ENCODE measurements around the gene TCAIM.

TCAIM gene

DNA sequence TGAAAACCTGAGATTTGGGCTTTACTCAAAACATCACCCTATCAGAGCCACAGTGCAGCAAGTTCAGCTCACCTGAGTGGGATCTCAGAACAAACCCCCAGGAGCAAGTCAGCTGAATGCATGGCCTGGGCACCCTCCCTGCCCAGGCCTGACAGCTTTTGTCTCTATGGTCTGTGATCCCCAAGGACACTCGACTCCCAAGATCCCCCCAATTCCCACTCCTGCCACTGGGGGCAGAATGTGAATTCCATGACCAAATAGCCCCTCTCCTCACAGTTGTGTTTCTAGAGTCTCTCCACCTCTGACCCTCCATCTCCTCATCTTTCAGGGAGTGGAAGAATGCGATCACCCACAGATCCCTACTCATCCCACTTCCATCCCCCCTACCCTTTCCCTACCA is 80.0 kb downstream of the TCAIM start:
- Histone ChIP-seq H3K9me3 (ENCODE audit: control insufficient read depth, low read depth, low read length) (no peaks in the 10 kb centered on the region), H3K9ac (ENCODE audit: low read length) (no peak overlapping the region), H3K36me3 (ENCODE audit: control insufficient read depth, low read depth, low read length) (no peaks in the 10 kb centered on the region), H3K4me1 (ENCODE audit: control insufficient read depth, low read depth, low read length) (no peaks in the 10 kb centered on the region), H3K27ac (ENCODE audit: low read length) (no peak overlapping the region), H3K4me3 (ENCODE audit: low read length) (no peak overlapping the region), H3K27me3 (ENCODE audit: control insufficient read depth, insufficient read depth, low read length) (no peaks in the 10 kb centered on the region)

DNA sequence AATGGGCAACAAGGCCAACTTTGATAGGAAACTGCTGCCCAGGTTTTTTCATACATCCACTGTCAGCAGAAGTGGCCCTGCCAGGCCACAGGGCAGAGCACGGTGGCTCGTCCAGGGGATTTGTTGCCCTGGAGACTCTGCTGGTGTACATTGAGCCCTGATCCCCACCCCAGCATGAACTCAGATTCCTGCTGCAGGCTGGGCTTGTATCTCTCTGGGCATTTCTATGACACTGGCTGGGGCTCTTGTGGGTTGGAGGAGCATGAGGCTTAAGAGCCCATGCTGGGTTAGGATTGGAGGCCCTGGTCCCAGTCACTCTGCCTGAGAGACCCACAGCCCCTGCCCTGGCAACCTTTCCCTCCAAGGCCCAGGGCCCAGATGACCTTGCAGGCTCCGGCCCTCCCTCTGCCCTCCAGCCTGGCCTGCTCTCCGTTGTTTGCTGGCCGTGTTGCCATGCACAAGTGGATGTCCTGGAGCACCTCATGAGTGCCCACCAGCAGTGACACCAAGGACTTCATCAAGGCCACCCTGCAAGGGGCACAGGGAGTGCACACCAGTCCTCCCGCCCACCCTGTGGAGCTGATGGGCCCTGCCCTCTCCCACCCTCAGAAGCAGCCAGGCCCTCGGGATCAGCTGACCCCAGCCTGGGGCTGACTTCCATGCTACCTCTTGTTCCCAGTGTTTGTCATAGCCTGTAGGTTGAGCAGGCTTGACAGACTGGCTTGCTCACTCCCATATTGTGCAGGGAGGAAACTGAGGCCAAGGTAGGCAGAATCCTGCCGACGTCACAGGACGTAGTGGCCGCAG is 80.8 kb downstream of the TCAIM start:
- no peaks in the 10 kb centered on the region for H3K36me3 ChIP-seq (ENCODE audit: control insufficient read depth, low read depth, low read length)
- no peak overlapping the region for H3K27ac ChIP-seq (ENCODE audit: low read length)
- H3K4me1 ChIP-seq (ENCODE audit: control insufficient read depth, low read depth, low read length), result no peaks in the 10 kb centered on the region
- no peak overlapping the region for H3K4me3 ChIP-seq (ENCODE audit: low read length)
- H3K9ac ChIP-seq (ENCODE audit: low read length), result no peak overlapping the region
- H3K27me3 ChIP-seq (ENCODE audit: control insufficient read depth, insufficient read depth, low read length), result no peaks in the 10 kb centered on the region
- H3K9me3 ChIP-seq (ENCODE audit: control insufficient read depth, low read depth, low read length), result no peaks in the 10 kb centered on the region

- Histone ChIP-seq H3K4me3 (ENCODE audit: low read length) (no peak overlapping the region), H3K4me1 (ENCODE audit: control insufficient read depth, low read depth, low read length) (no peaks in the 10 kb centered on the region), H3K27me3 (ENCODE audit: control insufficient read depth, insufficient read depth, low read length) (no peaks in the 10 kb centered on the region), H3K27ac (ENCODE audit: low read length) (no peak overlapping the region), H3K9ac (ENCODE audit: low read length) (no peak overlapping the region), H3K36me3 (ENCODE audit: control insufficient read depth, low read depth, low read length) (no peaks in the 10 kb centered on the region), H3K9me3 (ENCODE audit: control insufficient read depth, low read depth, low read length) (no peaks in the 10 kb centered on the region)
Measured at GRCh38 chr3:44419923-44420650, 81.5 kb downstream of the TCAIM start.

DNA sequence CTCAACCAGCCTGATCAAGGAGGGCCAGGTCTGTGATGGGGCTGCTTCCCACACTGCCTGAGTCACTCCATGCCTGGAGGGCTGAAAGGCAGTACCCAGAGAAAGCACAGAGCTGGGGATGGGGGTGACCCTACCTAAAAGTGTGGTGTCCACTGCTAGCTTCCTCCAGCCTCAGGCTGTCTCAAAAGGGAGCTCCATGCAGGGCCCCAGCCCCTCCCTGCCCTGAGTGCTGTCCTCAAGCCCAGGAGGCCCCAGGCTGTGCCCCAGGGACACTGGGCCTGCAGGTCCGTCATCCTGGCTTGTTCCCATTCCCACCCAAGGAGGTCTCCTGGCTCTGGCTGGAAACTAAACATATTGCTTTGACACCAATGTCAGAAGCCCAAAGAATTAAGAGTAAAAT is 82.1 kb downstream of the TCAIM start:
- Histone ChIP-seq H3K9ac (ENCODE audit: low read length) (no peak overlapping the region), H3K27me3 (ENCODE audit: control insufficient read depth, insufficient read depth, low read length) (no peaks in the 10 kb centered on the region), H3K27ac (ENCODE audit: low read length) (no peak overlapping the region), H3K36me3 (ENCODE audit: control insufficient read depth, low read depth, low read length) (no peaks in the 10 kb centered on the region), H3K9me3 (ENCODE audit: control insufficient read depth, low read depth, low read length) (no peaks in the 10 kb centered on the region), H3K4me1 (ENCODE audit: control insufficient read depth, low read depth, low read length) (no peaks in the 10 kb centered on the region), H3K4me3 (ENCODE audit: low read length) (no peak overlapping the region)

- H3K4me3 ChIP-seq (ENCODE audit: low read length), result no peak overlapping the region
- H3K36me3 ChIP-seq (ENCODE audit: control insufficient read depth, low read depth, low read length), result no peaks in the 10 kb centered on the region
- H3K4me1 ChIP-seq (ENCODE audit: control insufficient read depth, low read depth, low read length), result no peaks in the 10 kb centered on the region
- no peaks in the 10 kb centered on the region for H3K9me3 ChIP-seq (ENCODE audit: control insufficient read depth, low read depth, low read length)
- no peaks in the 10 kb centered on the region for H3K27me3 ChIP-seq (ENCODE audit: control insufficient read depth, insufficient read depth, low read length)
- H3K9ac ChIP-seq (ENCODE audit: low read length), result no peak overlapping the region
- no peak overlapping the region for H3K27ac ChIP-seq (ENCODE audit: low read length)
Measured at GRCh38 chr3:44421280-44421679, 82.7 kb downstream of the TCAIM start.

DNA sequence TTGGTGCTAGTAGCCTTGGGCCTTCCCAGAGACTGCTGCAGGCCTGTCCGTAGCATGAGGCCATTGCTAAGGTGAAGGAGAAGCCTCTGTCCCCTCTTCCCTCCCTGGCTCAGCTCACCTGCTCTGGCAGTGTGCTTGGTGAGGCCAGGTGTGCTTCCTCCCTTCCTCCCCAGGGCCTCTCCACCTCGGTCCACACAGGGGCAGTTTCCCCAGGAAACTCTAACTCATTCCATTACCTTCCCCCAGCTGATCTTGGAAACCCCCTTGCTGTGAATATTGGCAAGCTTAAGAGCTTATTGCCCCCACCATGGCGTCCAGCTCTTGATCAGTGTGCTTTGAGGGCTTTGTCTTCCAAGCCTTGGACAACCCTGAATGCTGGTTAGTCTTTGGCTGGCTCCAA is 86.2 kb downstream of the TCAIM start:
- Histone ChIP-seq H3K36me3 (ENCODE audit: control insufficient read depth, low read depth, low read length) (no peaks in the 10 kb centered on the region), H3K9ac (ENCODE audit: low read length) (no peak overlapping the region), H3K4me1 (ENCODE audit: control insufficient read depth, low read depth, low read length) (no peaks in the 10 kb centered on the region), H3K27me3 (ENCODE audit: control insufficient read depth, insufficient read depth, low read length) (no peaks in the 10 kb centered on the region), H3K27ac (ENCODE audit: low read length) (no peak overlapping the region), H3K9me3 (ENCODE audit: control insufficient read depth, low read depth, low read length) (no peaks in the 10 kb centered on the region), H3K4me3 (ENCODE audit: low read length) (no peak overlapping the region)

DNA sequence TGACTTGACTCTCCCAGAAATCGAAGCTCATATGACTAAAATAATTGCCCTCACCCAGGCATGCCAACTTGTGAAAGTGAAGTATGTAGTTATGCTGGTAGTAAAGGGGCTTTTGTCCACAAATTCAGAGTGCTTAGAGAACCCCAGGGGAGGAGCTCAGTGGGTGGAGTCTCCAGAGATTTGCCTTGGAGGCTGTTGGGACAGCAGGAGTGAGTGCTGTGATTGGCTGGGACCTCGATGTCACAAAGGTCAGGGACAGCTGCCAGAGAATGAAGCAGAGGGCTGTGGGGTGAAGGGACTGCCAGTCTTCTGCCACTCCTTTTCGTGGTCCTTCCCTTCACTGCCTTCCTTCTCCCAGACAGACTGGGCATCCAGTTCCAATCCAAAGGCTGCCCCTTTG is 89.1 kb downstream of the TCAIM start:
- Histone ChIP-seq H3K4me3 (ENCODE audit: low read length) (no peak overlapping the region), H3K27me3 (ENCODE audit: control insufficient read depth, insufficient read depth, low read length) (no peaks in the 10 kb centered on the region), H3K36me3 (ENCODE audit: control insufficient read depth, low read depth, low read length) (no peaks in the 10 kb centered on the region), H3K27ac (ENCODE audit: low read length) (no peak overlapping the region), H3K9me3 (ENCODE audit: control insufficient read depth, low read depth, low read length) (no peaks in the 10 kb centered on the region), H3K9ac (ENCODE audit: low read length) (no peak overlapping the region), H3K4me1 (ENCODE audit: control insufficient read depth, low read depth, low read length) (no peaks in the 10 kb centered on the region)

- Histone ChIP-seq H3K9ac (ENCODE audit: low read length) (no peak overlapping the region), H3K4me3 (ENCODE audit: low read length) (no peak overlapping the region), H3K36me3 (ENCODE audit: control insufficient read depth, low read depth, low read length) (no peaks in the 10 kb centered on the region), H3K4me1 (ENCODE audit: control insufficient read depth, low read depth, low read length) (no peaks in the 10 kb centered on the region), H3K27me3 (ENCODE audit: control insufficient read depth, insufficient read depth, low read length) (no peaks in the 10 kb centered on the region), H3K27ac (ENCODE audit: low read length) (no peak overlapping the region), H3K9me3 (ENCODE audit: control insufficient read depth, low read depth, low read length) (no peaks in the 10 kb centered on the region)
Measured at GRCh38 chr3:44428910-44429309, 90.3 kb downstream of the TCAIM start.

DNA sequence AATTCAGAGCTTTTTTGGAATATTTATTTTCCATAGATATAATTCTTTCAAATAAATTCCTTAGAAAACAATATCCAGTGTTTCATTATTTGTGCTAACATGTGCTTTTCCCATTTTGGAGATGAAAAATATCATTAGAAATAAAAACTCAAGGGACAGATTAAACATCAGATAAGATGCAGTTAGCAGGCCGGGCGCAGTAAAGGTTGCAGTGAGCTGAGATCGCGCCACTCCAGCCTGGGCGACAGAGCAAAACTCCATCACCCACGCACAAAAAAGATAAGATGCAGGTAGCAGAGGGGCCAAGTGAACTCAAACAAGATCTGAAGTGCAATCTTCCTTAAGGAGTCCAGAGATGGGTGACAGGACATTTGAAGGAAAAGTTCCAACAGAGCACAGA is 90.9 kb downstream of the TCAIM start:
- Histone ChIP-seq H3K4me3 (ENCODE audit: low read length) (no peak overlapping the region), H3K4me1 (ENCODE audit: control insufficient read depth, low read depth, low read length) (no peaks in the 10 kb centered on the region), H3K27me3 (ENCODE audit: control insufficient read depth, insufficient read depth, low read length) (no peaks in the 10 kb centered on the region), H3K36me3 (ENCODE audit: control insufficient read depth, low read depth, low read length) (no peaks in the 10 kb centered on the region), H3K27ac (ENCODE audit: low read length) (no peak overlapping the region), H3K9me3 (ENCODE audit: control insufficient read depth, low read depth, low read length) (no peaks in the 10 kb centered on the region), H3K9ac (ENCODE audit: low read length) (no peak overlapping the region)

GRCh38 chr3:44430466-44430865 is 91.9 kb downstream of the TCAIM start:
- Histone ChIP-seq H3K4me3 (ENCODE audit: low read length) (no peak overlapping the region), H3K9me3 (ENCODE audit: control insufficient read depth, low read depth, low read length) (no peaks in the 10 kb centered on the region), H3K9ac (ENCODE audit: low read length) (no peak overlapping the region)

DNA sequence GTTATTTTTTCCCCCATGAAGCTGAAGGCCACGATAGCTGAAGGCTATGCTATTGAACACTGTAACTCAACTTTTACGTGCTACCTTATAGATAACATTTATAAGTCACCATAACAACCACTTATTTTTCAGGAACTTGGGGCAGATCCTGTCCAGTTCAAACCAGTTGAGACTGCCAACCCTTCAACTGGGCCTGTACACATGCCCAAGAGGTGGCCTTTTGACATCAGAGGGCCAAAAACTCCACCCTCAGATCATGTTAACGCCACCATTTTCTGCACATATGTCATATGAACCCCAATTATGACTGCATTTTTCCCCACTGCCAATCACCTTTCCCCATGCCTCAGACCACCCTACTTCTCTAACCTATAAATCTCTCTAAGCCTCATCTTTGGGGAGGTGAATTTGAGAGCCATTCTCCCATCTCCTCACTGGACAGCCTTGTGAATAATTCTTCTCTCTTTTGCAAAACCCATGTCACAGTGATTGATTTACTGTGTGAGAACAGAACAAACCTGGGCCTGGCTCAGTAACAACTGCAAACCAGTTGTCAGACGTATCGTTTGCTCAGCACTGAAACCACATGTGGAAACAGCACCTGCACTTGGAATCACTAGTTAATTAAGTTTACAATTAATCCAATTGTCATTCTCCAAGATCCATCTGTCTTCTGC is 96.4 kb downstream of the TCAIM start:
- Histone ChIP-seq H3K4me1 (ENCODE audit: control insufficient read depth, low read depth, low read length) (peaks cover 4% of the 10 kb centered on the region), H3K27me3 (ENCODE audit: control insufficient read depth, insufficient read depth, low read length) (no peaks in the 10 kb centered on the region), H3K4me3 (ENCODE audit: low read length) (no peak overlapping the region), H3K27ac (ENCODE audit: low read length) (no peak overlapping the region), H3K9me3 (ENCODE audit: control insufficient read depth, low read depth, low read length) (no peaks in the 10 kb centered on the region), H3K9ac (ENCODE audit: low read length) (no peak overlapping the region), H3K36me3 (ENCODE audit: control insufficient read depth, low read depth, low read length) (no peaks in the 10 kb centered on the region)

More at GRCh38 chr3:44430466-44430865, 91.9 kb downstream of the TCAIM start:
- Histone ChIP-seq H3K27me3 (ENCODE audit: control insufficient read depth, insufficient read depth, low read length) (no peaks in the 10 kb centered on the region), H3K4me1 (ENCODE audit: control insufficient read depth, low read depth, low read length) (no peaks in the 10 kb centered on the region), H3K27ac (ENCODE audit: low read length) (no peak overlapping the region), H3K36me3 (ENCODE audit: control insufficient read depth, low read depth, low read length) (no peaks in the 10 kb centered on the region)

Measured in iPS-18a (cell line).